ENCODE data around the gene TP53BP2. TPM values are rescaled to one million over a fixed set of nuclear protein-coding genes. Genes with fewer than 3 reads are reported as not detected.

TP53BP2 gene
- polyA plus RNA-seq, 3 donors from 2014 or later: 3.5 to 16.7 (median 5.2) TPM

DNA sequence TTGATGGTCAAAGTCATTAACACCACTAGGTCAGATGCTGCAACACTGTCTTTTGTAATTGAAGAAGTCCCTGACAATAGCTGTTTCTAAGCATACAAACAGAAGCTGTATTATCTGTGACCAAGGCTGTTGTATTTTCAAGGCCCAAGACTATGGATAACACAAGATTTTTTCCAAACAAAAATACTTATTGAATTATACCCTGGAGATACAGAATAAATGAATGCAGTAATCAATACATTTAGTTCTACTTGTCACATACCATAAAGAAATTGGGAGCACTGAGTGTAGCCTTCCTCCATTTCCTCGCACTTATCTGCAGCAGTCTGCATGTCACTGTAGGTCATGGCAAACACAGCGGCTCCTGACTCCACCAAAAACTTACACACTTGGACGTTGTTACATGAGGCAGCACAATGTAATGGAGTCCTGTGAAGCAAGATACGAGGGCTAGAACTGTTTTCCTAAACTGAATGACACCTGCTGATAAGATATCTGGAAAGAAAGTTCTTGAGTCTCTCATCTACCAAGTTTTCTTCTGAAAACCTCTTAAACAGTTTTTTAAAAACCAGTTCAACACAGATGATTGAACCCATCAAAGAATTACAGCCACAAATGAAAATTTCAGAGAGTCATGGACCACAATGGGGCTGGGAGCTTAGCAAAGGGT lies 56.9 kb downstream of the TP53BP2 start:
- peaks cover 21 to 36% (median 24%) of the 10 kb centered on the region in 3 donors for H3K36me3 Mint-ChIP-seq
- peaks cover 0 to 5% (median 0%) of the 10 kb centered on the region in 3 donors for H3K27me3 Mint-ChIP-seq (ENCODE audit: low read depth in 3 of 3)
- H3K4me3 Mint-ChIP-seq: no peak overlapping the region
- no peak for DNase-seq
- H3K9me3 Mint-ChIP-seq: no peaks in the 10 kb centered on the region
- H3K4me1 Mint-ChIP-seq: no peaks in the 10 kb centered on the region
- peak overlapping the region in 1 of 6 donors; percentile 45 for H3K27ac Mint-ChIP-seq

- Mint-ChIP-seq H3K4me1 (peaks cover 4 to 6% of the 10 kb centered on the region in 2 donors), H3K27me3 (ENCODE audit: low read depth in 3 of 3) (peaks cover 0 to 5% (median 0%) of the 10 kb centered on the region in 3 donors), H3K9me3 (no peaks in the 10 kb centered on the region), H3K4me3 (no peak overlapping the region), H3K27ac (no peak overlapping the region), H3K36me3 (peaks cover 17 to 26% (median 24%) of the 10 kb centered on the region in 3 donors)
- DNase-seq: no peak
Observed at GRCh38 chr1:223785808-223786207, 59.9 kb downstream of the TP53BP2 start.

DNA sequence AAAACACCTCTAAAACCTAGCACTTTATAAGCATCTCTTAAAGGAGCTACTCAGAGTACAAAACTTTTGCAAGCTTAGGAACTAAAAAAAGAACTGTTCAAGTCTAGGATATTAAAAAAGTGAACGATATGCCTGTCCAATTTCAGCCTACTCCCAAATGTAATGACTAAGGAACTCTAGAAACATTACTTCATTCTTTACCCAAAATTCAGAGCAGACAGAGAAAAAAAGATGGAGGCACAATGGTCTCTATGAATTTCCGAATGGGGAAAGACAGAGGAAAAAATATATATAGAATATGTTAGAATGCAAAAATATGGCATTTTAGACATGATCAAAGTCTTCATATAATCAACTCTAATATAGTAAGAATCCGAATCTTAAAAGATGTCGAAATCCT lies 61.2 kb downstream of the TP53BP2 start:
- H3K36me3 Mint-ChIP-seq: peaks cover 17 to 27% (median 23%) of the 10 kb centered on the region in 3 donors
- no peak overlapping the region for H3K27ac Mint-ChIP-seq
- no peak for DNase-seq
- peaks cover 6 to 9% of the 10 kb centered on the region in 2 donors for H3K4me1 Mint-ChIP-seq
- H3K27me3 Mint-ChIP-seq (ENCODE audit: low read depth in 3 of 3): peaks cover 0 to 5% (median 0%) of the 10 kb centered on the region in 3 donors
- H3K4me3 Mint-ChIP-seq: no peak overlapping the region
- no peaks in the 10 kb centered on the region for H3K9me3 Mint-ChIP-seq

GRCh38 chr1:223783676-223784075 lies 62.1 kb downstream of the TP53BP2 start:
- H3K9me3 Mint-ChIP-seq: no peaks in the 10 kb centered on the region
- no peak overlapping the region for H3K27ac Mint-ChIP-seq
- peaks cover 6 to 9% of the 10 kb centered on the region in 2 donors for H3K4me1 Mint-ChIP-seq
- DNase-seq: no peak
- H3K36me3 Mint-ChIP-seq: peaks cover 16 to 28% (median 17%) of the 10 kb centered on the region in 3 donors
- H3K4me3 Mint-ChIP-seq: no peak overlapping the region
- peaks cover 0 to 5% (median 0%) of the 10 kb centered on the region in 3 donors for H3K27me3 Mint-ChIP-seq (ENCODE audit: low read depth in 3 of 3)

- no peak for DNase-seq
- no peaks in the 10 kb centered on the region for H3K9me3 Mint-ChIP-seq
- H3K27me3 Mint-ChIP-seq (ENCODE audit: low read depth in 3 of 3): peaks cover 0 to 3% (median 2%) of the 10 kb centered on the region in 3 donors
- peaks cover 15 to 16% of the 10 kb centered on the region in 2 donors for H3K4me1 Mint-ChIP-seq
- H3K4me3 Mint-ChIP-seq: no peak overlapping the region
- peaks cover 12 to 22% (median 18%) of the 10 kb centered on the region in 3 donors for H3K36me3 Mint-ChIP-seq
- H3K27ac Mint-ChIP-seq: peak overlapping the region; percentile 36 to 84 (median 59)
Observed at GRCh38 chr1:223780949-223781348, 64.8 kb downstream of the TP53BP2 start.

GRCh38 chr1:223780318-223780717 lies 65.4 kb downstream of the TP53BP2 start:
- DNase-seq: no peak
- Mint-ChIP-seq H3K4me1 (peaks cover 19 to 22% of the 10 kb centered on the region in 2 donors), H3K4me3 (no peak overlapping the region), H3K36me3 (peaks cover 12 to 21% (median 18%) of the 10 kb centered on the region in 3 donors), H3K9me3 (no peaks in the 10 kb centered on the region), H3K27ac (peak overlapping the region; percentile 7 to 84 (median 54)), H3K27me3 (ENCODE audit: low read depth in 3 of 3) (peaks cover 0 to 3% (median 2%) of the 10 kb centered on the region in 3 donors)

DNA sequence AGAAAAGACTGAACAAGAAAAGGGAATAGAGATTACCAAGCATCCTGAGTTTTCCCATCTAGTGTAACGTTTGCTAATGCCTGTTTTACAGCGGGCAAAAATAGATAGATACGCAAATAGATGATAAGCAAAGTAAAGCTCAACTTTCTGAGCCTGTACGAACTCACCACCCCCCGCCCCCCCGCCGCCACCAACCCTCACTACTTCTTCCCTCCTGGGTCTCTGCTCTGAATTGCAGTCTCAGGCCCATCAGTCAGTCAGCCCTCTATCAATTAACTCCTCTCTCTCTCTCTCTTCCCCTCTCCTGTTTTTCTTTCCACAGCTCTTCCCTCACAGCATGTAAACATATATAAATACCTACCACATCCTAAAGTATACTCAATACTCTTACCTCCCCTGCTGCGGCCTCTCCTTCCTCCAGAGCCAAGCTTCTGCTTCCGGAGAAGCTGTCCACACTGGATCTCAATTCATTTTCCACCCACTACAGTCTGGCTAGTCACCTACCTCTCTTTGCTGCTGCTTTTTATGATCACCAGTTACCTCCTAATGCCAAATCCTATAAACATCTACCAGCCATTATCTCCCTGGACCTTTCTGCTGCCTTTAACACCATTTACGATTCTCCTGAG lies 68.8 kb downstream of the TP53BP2 start:
- peaks cover 0 to 3% (median 2%) of the 10 kb centered on the region in 3 donors for H3K27me3 Mint-ChIP-seq (ENCODE audit: low read depth in 3 of 3)
- no peaks in the 10 kb centered on the region for H3K9me3 Mint-ChIP-seq
- DNase-seq: no peak
- H3K36me3 Mint-ChIP-seq: peaks cover 8 to 32% (median 23%) of the 10 kb centered on the region in 3 donors
- peaks cover 19 to 26% of the 10 kb centered on the region in 2 donors for H3K4me1 Mint-ChIP-seq
- no peak overlapping the region for H3K4me3 Mint-ChIP-seq
- peak overlapping the region; percentile 15 to 85 (median 65) for H3K27ac Mint-ChIP-seq

DNA sequence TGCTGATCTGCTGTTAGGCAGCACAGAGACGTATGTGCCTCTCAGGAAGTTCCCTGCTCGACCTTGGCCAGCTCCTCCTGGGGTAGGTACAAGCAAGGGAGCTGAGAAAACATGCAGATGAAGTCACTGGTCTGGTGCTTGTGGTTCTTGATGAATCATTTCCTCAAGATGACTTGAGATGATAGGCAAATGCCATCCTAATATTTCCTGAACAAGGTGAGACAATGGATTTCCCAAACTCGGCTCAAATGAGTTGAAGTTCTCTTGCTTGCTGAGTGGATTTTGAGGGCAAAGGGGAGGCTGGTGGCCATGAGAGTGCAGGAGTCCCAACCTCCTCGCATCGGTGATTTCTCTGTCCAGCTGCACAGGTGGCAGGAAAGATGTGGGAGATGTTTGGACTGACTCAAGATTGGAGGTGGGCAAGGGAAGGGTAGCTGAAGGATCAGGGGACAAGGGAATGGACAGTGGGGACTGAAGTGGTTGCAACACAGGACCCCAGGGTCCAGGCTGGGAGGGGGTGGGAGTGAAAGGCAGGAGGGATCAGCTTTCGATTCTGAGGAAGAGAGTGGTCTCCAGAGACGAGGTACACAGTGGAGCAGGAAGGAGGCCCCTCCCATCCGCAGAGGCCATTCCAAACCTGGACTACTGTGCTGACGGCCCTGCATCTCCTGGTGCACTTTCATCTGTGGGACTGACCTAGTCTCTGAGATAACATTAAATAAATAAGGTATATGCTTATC lies 69.5 kb downstream of the TP53BP2 start:
- H3K27ac Mint-ChIP-seq: peak overlapping the region; percentile 59 to 91 (median 86)
- H3K4me3 Mint-ChIP-seq: no peak overlapping the region
- peaks cover 11 to 38% (median 26%) of the 10 kb centered on the region in 3 donors for H3K36me3 Mint-ChIP-seq
- DNase-seq: peak in 1 of 3 donors; percentile 12
- no peaks in the 10 kb centered on the region for H3K9me3 Mint-ChIP-seq
- peaks cover 0 to 5% (median 3%) of the 10 kb centered on the region in 3 donors for H3K27me3 Mint-ChIP-seq (ENCODE audit: low read depth in 3 of 3)
- peaks cover 19 to 24% of the 10 kb centered on the region in 2 donors for H3K4me1 Mint-ChIP-seq

DNA sequence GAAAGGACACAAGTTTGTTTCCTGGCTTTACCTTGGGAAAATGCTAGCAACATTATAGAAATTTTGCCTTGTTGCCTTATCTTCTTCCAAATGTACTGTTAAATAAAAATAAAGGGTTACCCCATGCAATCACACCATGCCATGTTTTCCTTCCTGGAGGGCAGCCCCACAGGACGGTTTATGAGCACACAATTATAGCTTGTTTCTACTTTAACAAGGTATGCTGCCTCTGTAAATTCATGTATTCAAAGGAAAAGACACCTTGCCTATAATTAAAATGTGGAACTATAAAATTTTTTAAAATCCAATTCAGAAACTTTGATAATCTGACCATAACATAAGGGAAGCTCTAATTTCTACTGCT lies 70.1 kb downstream of the TP53BP2 start:
- Mint-ChIP-seq H3K36me3 (peaks cover 13 to 42% (median 24%) of the 10 kb centered on the region in 3 donors), H3K27me3 (ENCODE audit: low read depth in 3 of 3) (peaks cover 0 to 5% (median 4%) of the 10 kb centered on the region in 3 donors), H3K4me1 (peaks cover 14 to 19% of the 10 kb centered on the region in 2 donors), H3K4me3 (no peak overlapping the region), H3K9me3 (no peaks in the 10 kb centered on the region), H3K27ac (peak overlapping the region; percentile 59 to 91 (median 86))
- DNase-seq: no peak

- peak overlapping the region in 3 of 6 donors; percentile 23 to 42 (median 36) for H3K27ac Mint-ChIP-seq
- peaks cover 14 to 45% (median 26%) of the 10 kb centered on the region in 3 donors for H3K36me3 Mint-ChIP-seq
- no peak for DNase-seq
- H3K9me3 Mint-ChIP-seq: no peaks in the 10 kb centered on the region
- H3K27me3 Mint-ChIP-seq (ENCODE audit: low read depth in 3 of 3): peaks cover 0 to 5% (median 4%) of the 10 kb centered on the region in 3 donors
- no peak overlapping the region for H3K4me3 Mint-ChIP-seq
- peaks cover 13 to 18% of the 10 kb centered on the region in 2 donors for H3K4me1 Mint-ChIP-seq
Observed at GRCh38 chr1:223775054-223775453, 70.7 kb downstream of the TP53BP2 start.

GRCh38 chr1:223774134-223774814 lies 71.5 kb downstream of the TP53BP2 start:
- no peak overlapping the region for H3K4me3 Mint-ChIP-seq

GRCh38 chr1:223772771-223773160 lies 73.0 kb downstream of the TP53BP2 start:
- no peaks in the 10 kb centered on the region for H3K9me3 Mint-ChIP-seq
- H3K27ac Mint-ChIP-seq: peak overlapping the region in 4 of 6 donors; percentile 29 to 57 (median 47)
- H3K4me1 Mint-ChIP-seq: peaks cover 13 to 18% of the 10 kb centered on the region in 2 donors
- H3K4me3 Mint-ChIP-seq: no peak overlapping the region
- H3K27me3 Mint-ChIP-seq (ENCODE audit: low read depth in 3 of 3): peaks cover 2 to 5% (median 4%) of the 10 kb centered on the region in 3 donors
- no peak for DNase-seq
- peaks cover 21 to 58% (median 29%) of the 10 kb centered on the region in 3 donors for H3K36me3 Mint-ChIP-seq

More at GRCh38 chr1:223774134-223774814, 71.5 kb downstream of the TP53BP2 start:
- peak overlapping the region in 5 of 6 donors; percentile 10 to 44 (median 23) for H3K27ac Mint-ChIP-seq
- peaks cover 21 to 53% (median 34%) of the 10 kb centered on the region in 3 donors for H3K36me3 Mint-ChIP-seq
- peaks cover 2 to 5% (median 4%) of the 10 kb centered on the region in 3 donors for H3K27me3 Mint-ChIP-seq (ENCODE audit: low read depth in 3 of 3)
- peaks cover 13 to 18% of the 10 kb centered on the region in 2 donors for H3K4me1 Mint-ChIP-seq
- no peaks in the 10 kb centered on the region for H3K9me3 Mint-ChIP-seq
- DNase-seq: no peak

All from immature natural killer cell (primary cell).